HAP-1 (cell line): ENCODE results near the gene NECAB3.
"Not testable (repeated sequence)": the region's sequence is repeated elsewhere in the genome, so short reads cannot be mapped to it uniquely, and the experiment has no call there.

ENCODE experiments used
- DNase-seq, 2 experiments: peaks; one replicate each; pipeline ENCODE4 v3.0.0-alpha.2; 2016 to 2020; ENCODE audit warnings: low spot score in 2 of 2
- H3K27me3 ChIP-seq: fragments of 250-450 bp; sonication (Bioruptor Pico); 2 replicates; pipeline ENCODE4 v1.5.1; 2020; ENCODE audit warnings: low read depth, mild to moderate bottlenecking, moderate library complexity
- H3K36me3 ChIP-seq: fragments of 250-450 bp; sonication (Bioruptor Pico); replicated peaks from 2 replicates; pipeline ENCODE4 v1.5.1; 2020; ENCODE audit warnings: mild to moderate bottlenecking
- H3K4me1 ChIP-seq: fragments of 250-450 bp; sonication (Bioruptor Pico); 2 replicates; pipeline ENCODE4 v1.5.1; 2020; ENCODE audit warnings: mild to moderate bottlenecking
- H3K4me3 ChIP-seq: fragments of 250-450 bp; sonication (Bioruptor Pico); 2 replicates; pipeline ENCODE4 v1.5.1; 2020; ENCODE audit warnings: mild to moderate bottlenecking, moderate library complexity
- H3K9me3 ChIP-seq: fragments of 250-450 bp; sonication (Bioruptor Pico); 2 replicates; pipeline ENCODE4 v1.5.1; 2020; ENCODE audit warnings: mild to moderate bottlenecking, moderate library complexity
- in situ Hi-C: fragments of 300-500 bp; cut with MboI; formaldehyde crosslinking; loops from 3 replicates; pipeline ENCODE4 v1.14.3; 2020; ENCODE audit warnings: low sequenced_read_pairs, inconsistent platforms, mixed read lengths

Gene NECAB3

GRCh38 chr20:33704197-33704924, 30.1 kb upstream of the NECAB3 start:
- no peaks in the 10 kb centered on the region for H3K36me3 ChIP-seq
- no peaks in the 10 kb centered on the region for H3K9me3 ChIP-seq
- no peaks in the 10 kb centered on the region for H3K27me3 ChIP-seq
- no peak for DNase-seq
- no peak overlapping the region for H3K4me3 ChIP-seq
- H3K4me1 ChIP-seq, result no peaks in the 10 kb centered on the region
- in situ Hi-C loops, result no loop called here

DNA sequence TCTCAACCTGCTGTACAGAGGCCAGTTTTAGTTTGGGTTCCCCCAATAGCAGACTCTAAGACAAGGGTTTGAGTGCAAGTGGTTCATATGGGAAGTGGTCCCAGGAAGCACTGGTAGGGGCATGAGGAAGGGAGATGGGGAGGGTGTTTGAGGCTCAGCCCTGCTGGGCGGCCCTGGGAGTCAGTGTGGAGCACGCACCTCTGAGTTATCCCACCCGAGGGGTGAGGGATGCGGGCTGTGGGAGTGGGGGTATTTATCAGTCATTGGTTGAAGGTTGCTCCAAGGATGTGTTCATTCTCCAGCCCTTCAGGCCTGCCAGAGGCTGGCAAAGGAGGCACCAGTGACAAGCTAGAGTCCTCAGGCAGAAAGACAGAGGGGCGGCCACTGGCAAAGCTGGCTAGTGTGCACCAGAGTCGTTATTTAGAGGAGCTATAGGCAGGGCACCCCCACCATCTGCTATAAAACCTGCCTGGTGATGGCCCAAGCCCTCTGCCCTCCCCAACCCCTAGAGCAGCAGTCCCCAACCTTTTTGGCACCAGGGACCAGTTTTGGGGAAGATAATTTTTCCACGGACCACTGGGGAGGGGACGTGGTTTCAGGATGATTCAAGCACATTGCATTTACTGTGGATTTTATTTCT, 29.4 kb upstream of the NECAB3 start:
- no peaks in the 10 kb centered on the region for H3K27me3 ChIP-seq
- in situ Hi-C loops, result no loop called here
- no peaks in the 10 kb centered on the region for H3K9me3 ChIP-seq

GRCh38 chr20:33702861-33703260, 28.6 kb upstream of the NECAB3 start:
- Histone ChIP-seq H3K27me3 (no peaks in the 10 kb centered on the region), H3K9me3 (peaks cover 2% of the 10 kb centered on the region; the same call in 1 of the 2 replicates), H3K4me1 (no peaks in the 10 kb centered on the region), H3K36me3 (no peaks in the 10 kb centered on the region), H3K4me3 (no peak overlapping the region)
- in situ Hi-C loops, result no loop called here
- DNase-seq, result no peak

More for the DNA sequence above, 29.4 kb upstream of the NECAB3 start:
- Histone ChIP-seq H3K4me3 (no peak overlapping the region), H3K36me3 (no peaks in the 10 kb centered on the region), H3K4me1 (no peaks in the 10 kb centered on the region)
- no peak for DNase-seq

DNA sequence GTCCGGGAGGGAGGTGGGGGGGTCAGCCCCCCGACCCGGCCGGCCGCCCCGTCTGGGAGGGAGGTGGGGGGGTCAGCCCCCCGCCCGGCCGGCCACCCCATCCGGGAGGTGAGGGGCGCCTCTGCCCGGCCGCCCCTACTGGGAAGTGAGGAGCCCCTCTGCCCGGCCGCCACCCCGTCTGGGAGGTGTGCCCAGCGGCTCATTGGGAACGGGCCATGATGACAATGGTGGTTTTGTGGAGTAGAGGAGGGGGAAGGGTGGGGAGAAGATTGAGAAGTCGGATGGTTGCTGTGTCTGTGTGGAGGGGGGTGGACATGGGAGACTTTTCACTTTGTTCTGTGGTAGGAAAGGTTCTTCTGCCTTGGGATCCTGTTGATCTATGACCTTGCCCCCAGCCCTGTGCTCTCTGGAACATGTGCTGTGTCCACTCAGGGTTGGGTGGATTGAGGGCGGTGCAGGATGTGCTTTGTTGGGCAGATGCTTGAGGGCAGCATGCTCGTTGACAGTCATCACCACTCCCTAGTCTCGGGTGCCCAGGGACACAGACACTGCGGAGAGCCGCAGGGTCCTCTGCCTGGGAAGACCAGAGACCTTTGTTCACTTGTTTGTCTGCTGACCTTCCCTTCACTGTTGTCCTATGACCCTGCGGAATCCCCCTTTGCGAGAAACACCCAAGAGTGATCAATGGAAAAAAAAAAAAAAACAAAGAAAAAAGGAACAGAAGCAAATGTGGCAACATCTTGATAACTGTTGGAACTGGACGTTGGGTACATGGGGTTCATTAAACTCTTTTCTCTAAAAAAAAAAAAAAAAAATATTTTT, 27.6 kb upstream of the NECAB3 start:
- DNase-seq, result no peak
- in situ Hi-C loops, result no loop called here
- no peaks in the 10 kb centered on the region for H3K27me3 ChIP-seq
- no peaks in the 10 kb centered on the region for H3K36me3 ChIP-seq
- no peak overlapping the region for H3K4me3 ChIP-seq
- peaks cover 2% of the 10 kb centered on the region; the same call in 1 of the 2 replicates for H3K9me3 ChIP-seq
- H3K4me1 ChIP-seq, result no peaks in the 10 kb centered on the region

- H3K4me1 ChIP-seq, H3K27me3 ChIP-seq, H3K4me3 ChIP-seq, in situ Hi-C loops, H3K9me3 ChIP-seq, DNase-seq, H3K36me3 ChIP-seq: not testable (repeated sequence)
These were observed 26.6 kb upstream of the NECAB3 start for GRCh38 chr20:33700696-33701441.

GRCh38 chr20:33698966-33699365, 24.7 kb upstream of the NECAB3 start:
- DNase-seq, H3K4me1 ChIP-seq, in situ Hi-C loops, H3K9me3 ChIP-seq, H3K27me3 ChIP-seq, H3K4me3 ChIP-seq, H3K36me3 ChIP-seq: not testable (repeated sequence)

GRCh38 chr20:33697129-33697528, 22.9 kb upstream of the NECAB3 start:
- DNase-seq, result no peak
- Histone ChIP-seq H3K4me3 (no peak overlapping the region), H3K9me3 (peaks cover 4% of the 10 kb centered on the region; the same call in 1 of the 2 replicates), H3K27me3 (no peaks in the 10 kb centered on the region), H3K36me3 (no peaks in the 10 kb centered on the region), H3K4me1 (no peaks in the 10 kb centered on the region)
- in situ Hi-C loops, result no loop called here

GRCh38 chr20:33696448-33696847, 22.2 kb upstream of the NECAB3 start:
- H3K36me3 ChIP-seq, result no peaks in the 10 kb centered on the region
- no peak overlapping the region for H3K4me3 ChIP-seq
- no peaks in the 10 kb centered on the region for H3K27me3 ChIP-seq
- H3K9me3 ChIP-seq, result peaks cover 4% of the 10 kb centered on the region; the same call in 1 of the 2 replicates
- no peaks in the 10 kb centered on the region for H3K4me1 ChIP-seq
- in situ Hi-C loops, result no loop called here
- no peak for DNase-seq

- Histone ChIP-seq H3K36me3 (no peaks in the 10 kb centered on the region), H3K27me3 (no peaks in the 10 kb centered on the region), H3K4me3 (no peak overlapping the region), H3K9me3 (peaks cover 4% of the 10 kb centered on the region; the same call in 1 of the 2 replicates), H3K4me1 (no peaks in the 10 kb centered on the region)
- in situ Hi-C loops, result no loop called here
- no peak for DNase-seq
These were observed 20.4 kb upstream of the NECAB3 start for GRCh38 chr20:33694639-33695012.

DNA sequence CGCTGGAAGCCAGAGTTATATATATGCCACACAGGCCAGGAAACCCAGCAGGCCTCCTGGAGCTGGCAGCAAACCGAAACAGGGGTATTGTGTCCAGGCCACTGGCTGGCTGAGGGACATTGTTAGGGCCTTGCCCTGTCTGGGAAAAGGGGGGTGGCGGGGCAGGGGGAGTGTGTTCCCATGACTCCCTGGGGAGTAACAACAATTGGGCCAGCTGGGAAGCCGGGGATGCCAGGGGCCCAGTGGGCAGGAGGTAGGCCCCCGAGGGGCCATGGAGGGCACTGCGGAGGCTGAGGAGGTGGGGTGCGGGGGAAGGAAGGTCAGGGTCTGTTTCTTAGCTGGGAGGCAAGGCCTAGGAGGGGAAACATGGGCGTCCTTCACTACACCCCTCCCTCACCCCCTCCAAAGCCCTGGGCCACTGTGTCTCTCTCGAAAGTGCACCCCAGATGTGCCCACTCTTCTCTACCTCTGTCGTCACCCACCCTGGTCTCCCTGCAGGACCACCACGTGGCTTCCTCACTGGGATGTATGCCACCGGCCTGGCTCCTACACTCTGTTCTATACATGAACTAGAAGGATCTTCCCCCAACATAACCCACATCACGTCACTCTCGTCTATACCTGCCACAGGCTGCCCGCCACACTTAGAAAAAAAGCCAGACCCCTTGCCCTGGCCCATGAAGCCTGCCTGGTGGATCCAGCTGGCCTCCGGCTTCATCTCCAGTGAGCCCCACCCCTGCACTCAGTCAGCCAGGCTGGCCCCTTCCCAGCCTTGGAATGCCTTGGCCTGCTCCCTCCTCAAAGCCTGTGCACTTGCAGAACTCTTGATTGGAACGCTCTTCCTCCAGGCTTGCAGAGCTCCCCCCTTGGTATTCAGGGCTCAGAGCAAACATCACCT, 19.8 kb upstream of the NECAB3 start:
- H3K27me3 ChIP-seq, result no peaks in the 10 kb centered on the region
- H3K4me3 ChIP-seq, result no peak overlapping the region
- H3K36me3 ChIP-seq, result no peaks in the 10 kb centered on the region
- in situ Hi-C loops, result no loop called here
- peaks cover 4% of the 10 kb centered on the region; the same call in 1 of the 2 replicates for H3K9me3 ChIP-seq
- H3K4me1 ChIP-seq, result no peaks in the 10 kb centered on the region
- DNase-seq, result no peak

DNA sequence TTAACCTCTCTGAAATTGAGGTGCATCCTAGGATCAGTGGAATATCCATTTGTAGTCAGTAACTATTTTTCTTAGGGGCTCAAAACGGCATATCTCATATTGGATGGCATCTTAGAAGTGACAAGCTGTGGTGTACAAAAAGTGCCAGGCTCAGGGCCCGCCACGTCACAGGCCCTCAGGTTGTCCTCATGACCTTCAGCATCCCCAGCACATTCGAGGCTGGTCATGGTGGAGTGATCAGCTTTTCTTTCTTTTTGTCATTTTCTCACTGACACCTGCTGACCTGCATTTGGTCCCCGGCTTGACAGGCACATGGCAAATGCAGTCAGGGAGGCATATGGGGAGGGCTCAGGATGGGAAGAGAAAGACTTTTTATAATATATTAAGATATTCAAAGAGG, 19.1 kb upstream of the NECAB3 start:
- in situ Hi-C loops, result no loop called here
- Histone ChIP-seq H3K4me1 (no peaks in the 10 kb centered on the region), H3K36me3 (no peaks in the 10 kb centered on the region), H3K9me3 (peaks cover 2% of the 10 kb centered on the region; the same call in 1 of the 2 replicates), H3K4me3 (no peak overlapping the region), H3K27me3 (no peaks in the 10 kb centered on the region)
- DNase-seq, result no peak

- in situ Hi-C loops, result no loop called here
- Histone ChIP-seq H3K9me3 (no peaks in the 10 kb centered on the region), H3K36me3 (no peaks in the 10 kb centered on the region), H3K27me3 (no peaks in the 10 kb centered on the region), H3K4me3 (no peak overlapping the region), H3K4me1 (peaks cover 8% of the 10 kb centered on the region)
- no peak for DNase-seq
These were observed 15.7 kb upstream of the NECAB3 start for GRCh38 chr20:33689973-33690372.

DNA sequence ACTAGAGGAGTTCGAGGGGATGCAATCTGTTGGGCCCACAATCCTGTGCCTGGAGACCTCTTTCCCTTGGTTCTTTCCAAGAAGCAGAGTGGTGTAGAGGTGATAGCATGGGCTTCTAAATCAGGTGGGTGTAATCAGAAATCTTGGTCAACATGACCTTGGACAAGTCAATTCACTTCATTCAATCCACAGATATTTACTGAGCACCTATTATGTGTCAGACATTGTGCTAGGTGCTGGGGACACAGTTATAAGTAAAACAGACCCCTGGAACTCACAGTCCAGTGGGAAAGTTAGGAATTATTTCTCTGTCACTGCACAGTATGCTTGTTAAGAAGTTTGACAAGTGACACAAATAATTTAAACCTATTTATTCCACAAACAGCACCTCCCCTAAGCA, 15.3 kb upstream of the NECAB3 start:
- peaks cover 13% of the 10 kb centered on the region for H3K4me1 ChIP-seq
- in situ Hi-C loops, result no loop called here

More for the DNA sequence above, 15.3 kb upstream of the NECAB3 start:
- no peaks in the 10 kb centered on the region for H3K27me3 ChIP-seq
- DNase-seq, result no peak
- H3K4me3 ChIP-seq, result no peak overlapping the region
- H3K9me3 ChIP-seq, result no peaks in the 10 kb centered on the region
- H3K36me3 ChIP-seq, result no peaks in the 10 kb centered on the region
